Stimulated activated CD4-positive, alpha-beta T cell treated with anti-CD3 and anti-CD28 coated beads, Interleukin-12 subunit alpha, Interleukin-12 subunit beta, amount 100 ng/mL, for 24 hours (primary cell): ENCODE data around the gene NOXA1.
"Not testable (repeated sequence)": the region's sequence is repeated elsewhere in the genome, so short reads cannot be mapped to it uniquely, and the experiment has no call there.

ENCODE experiments used
- DNase-seq, 2 experiments: peaks; one replicate each; pipeline ENCODE4 v3.0.0-alpha.2; 2020; ENCODE audit warnings: low read depth in 2 of 2

NOXA1 gene

DNA sequence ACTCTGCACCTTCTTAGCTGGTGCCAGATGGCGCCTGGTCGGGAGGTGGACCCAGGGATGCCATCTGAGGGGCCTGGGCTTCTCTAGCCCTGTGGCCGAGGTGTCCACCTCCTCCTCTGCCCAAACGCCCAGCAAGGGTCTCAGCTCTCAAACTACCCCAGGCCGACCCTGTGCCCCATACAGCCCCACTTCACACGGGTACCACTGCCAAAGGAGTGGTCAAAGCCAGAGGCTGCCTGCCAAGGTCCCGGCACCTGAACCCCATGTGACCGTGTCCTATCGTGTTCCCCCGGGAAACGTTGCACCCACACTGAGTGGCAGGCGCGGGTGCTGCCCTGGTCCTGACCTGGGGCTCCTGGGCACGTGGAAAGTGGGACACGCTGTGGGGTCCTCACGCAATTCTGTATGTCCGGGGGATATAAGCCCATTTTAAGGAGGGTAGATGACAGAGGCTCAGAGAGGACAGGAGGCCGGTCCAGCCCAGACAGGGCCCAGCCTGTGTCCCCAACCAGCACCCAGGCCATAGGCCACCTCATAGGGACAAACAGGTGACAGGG lies 16.0 kb downstream of the NOXA1 start:
- DNase-seq, result no peak

DNA sequence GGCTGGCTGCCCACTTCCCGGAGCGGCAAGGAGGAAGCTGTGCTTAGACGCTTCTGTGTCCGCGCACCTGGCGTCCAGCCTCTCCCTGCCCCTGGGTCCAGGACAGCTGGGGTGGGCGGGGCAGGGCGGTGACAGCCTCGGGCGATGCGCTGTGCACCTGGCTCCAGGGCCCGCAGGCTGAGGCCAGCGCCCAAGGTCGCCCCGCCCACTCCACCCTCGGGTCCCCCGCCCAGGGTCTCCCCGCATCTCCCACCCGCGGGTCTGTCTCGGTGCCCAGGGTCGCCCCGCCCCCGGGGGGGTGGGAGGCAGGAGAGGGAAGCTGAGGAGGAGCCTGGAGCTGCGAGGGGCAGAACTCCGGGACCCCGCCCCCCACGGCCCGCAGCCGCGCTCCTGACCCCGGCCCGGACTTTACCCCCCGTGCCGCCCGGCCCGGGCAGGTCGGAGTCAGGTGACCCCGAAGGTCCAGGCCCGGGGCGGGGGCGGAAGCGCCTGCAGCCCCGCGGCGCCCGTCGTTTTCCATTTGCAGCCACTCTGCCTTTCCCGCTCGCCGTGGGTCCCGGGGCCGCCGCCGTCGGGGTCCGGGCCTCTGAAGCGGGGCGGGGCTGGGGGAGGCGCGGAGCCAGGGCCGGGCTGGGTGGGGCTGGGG lies 18.2 kb downstream of the NOXA1 start, which contains the start of gene ENTPD8:
TSS of gene ENTPD8 (minus strand) at position 69 of the 646 bp plus-strand sequence. CDS start 3,072 bp downstream, outside the sequence.
- no peak for DNase-seq

DNA sequence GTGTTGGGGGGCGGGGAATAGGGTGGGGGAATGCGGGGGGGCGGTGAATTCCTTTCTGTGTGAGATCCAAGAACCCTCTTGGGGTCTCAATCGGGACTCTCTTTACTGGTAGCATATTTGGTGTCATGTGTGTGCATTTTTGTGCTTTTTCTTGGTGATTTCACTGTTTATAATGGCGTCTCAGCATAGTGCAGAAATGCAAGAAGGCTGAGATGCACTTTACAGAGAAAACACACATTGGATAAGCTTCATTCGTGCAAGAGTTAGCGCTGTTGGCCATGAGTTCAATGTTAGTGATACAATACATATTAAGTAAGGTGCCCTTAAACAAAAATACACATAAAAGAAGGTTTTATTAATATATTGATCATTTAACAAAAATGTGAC lies 18.7 kb downstream of the NOXA1 start:
- DNase-seq, result no peak

DNA sequence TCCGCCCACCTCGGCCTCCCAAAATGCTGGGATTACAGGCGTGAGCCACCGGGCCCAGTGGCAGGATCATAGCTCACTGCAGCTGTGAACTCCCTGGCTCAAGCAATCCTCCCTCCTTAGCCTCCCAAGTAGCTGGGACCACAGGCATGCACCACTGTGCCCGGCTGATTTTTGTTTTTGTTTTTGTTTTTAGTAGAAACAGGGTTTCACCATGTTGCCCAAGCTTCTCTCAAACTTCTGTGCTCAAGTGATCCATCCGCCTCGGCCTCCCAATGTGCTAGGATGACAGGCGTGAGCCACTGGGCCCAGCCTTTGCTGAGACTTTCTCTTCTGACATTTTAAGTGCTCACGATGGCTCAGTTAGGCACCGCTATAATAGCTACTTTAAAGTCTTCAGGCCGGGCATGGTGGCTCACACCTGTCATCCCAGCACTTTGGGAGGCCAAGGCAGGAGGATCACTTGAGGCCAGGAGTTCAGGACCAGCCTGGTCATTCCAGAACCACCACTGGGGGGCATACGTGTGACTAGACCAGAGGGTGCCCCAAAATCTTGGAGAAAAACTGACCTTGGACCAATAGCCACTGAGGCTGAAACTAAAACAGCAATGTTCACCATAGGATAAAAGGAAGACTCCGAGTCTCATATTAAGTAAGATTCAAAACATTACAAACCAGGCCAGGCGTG lies 21.1 kb downstream of the NOXA1 start:
- no peak for DNase-seq

DNA sequence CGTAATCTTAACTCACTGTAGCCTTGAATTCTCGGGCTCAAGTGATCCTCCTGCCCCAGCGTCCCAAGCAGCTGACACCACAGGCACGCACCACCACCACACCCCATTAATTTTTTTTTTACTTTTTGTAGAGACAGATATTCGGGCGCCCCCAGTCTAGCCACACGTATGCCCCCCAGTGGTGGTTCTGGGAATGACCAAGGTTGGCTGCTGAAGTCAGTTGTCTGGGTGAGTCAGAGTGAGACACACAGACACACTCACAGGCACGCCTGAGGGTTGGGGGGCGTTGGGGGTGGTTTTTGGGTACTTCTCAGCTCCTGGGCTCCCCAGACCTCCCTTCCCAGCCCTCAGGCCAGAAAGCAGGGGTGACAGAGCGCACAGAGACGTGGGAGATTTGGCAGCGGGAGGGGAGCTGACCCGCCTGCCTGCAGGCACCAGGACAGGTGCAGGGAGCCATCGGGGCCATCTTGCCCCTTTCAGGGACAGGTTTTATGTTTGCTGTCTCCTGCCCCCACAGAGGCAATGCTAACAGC lies 22.1 kb downstream of the NOXA1 start:
- peak; percentile 66 to 86 for DNase-seq

DNA sequence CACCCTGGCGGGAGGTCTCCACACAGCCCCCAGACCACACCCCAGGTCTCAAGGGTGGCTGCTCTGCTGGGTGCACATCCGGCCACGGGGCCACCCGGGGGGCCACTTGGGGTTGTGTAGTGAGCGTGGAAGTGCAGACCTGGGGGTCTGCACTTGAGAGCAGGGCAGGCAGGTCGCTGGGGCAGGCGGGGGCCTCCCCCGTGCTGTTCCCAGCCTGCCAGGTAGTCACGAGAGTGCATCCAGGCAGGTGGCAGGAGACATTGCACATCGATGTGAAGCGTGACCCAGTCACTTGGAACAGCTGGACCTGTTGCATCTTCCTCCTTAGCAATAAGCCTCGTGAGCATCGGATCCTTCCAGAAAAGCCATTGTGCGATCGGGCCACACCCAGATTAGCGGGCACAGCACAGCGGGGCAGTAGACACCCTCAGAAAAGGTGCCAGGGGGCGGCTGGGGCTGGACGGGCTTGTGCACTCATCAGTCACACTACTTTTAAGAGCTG lies 22.8 kb downstream of the NOXA1 start:
- DNase-seq, result no peak

DNA sequence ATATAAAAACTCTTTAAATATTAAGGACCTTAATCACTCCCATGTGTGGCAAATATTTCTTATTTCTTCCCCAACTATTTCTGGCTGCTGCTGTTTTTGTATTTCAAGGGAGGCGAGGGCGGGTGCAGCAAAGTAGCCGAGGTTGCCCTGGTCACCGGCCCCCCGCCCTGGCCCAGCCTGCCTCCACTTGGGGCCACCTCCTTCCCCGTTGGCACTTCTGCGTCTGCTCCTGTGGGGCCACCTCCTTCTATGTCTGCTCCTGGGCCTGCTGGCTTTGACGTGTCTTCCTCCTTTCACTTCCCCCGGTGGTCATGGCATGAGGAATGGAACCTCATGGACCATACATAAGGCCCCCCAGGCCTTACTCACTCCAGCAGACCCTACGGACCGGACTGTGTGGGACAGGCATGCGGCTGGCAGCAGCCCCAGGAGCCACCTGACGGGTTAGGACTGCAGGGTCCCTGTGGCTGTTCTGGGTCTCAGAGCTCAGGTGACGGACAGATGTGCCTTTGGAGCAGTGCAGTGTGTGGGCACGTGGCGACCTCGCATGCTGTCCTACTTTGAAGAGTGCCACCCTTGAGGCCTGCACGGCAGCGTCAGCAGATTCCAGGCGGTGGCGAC lies 23.8 kb downstream of the NOXA1 start:
- no peak for DNase-seq

DNA sequence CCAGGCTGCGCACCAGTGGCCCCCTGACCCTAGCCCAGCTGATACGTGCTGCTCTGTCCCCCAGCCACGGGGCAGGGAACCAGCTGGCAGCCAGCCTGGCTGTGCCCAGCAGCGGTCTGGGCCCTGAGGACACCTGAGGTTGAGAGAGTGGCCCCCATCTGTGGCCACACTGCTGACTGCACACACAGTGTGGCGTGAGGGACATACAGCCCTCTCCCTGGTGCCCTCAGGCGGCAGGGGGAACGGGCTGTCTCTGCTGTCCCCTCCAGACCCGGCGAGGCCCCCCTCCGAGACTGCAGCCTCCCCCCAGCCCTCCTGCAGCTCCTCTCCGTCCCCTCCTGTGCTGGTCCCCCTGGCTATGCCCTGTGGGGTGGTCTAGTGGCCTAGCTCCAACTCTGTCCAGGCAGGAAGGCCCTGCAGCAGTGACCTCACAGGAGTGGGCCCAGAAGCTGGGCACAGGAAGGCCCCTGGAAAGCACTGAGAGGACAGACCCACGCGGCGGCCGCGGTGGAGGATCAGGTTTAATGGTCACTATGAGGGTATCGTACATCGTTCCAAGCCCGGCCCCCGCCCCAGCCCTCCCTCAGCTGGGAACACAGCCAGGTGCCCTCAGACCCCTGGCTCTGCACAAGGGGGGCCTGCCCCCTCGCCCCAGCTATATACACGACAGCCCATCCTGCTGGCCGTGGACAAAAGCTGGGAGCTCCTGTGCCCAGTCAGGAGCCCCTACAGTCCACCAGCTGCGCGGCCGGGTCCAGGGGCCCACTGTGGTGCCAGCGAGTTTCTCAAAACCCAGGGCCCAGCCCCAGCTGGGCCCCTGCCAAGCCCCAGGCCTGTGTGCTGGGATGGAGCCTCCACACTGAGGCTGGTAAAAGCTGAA lies 24.8 kb downstream of the NOXA1 start:
- no peak for DNase-seq

DNA sequence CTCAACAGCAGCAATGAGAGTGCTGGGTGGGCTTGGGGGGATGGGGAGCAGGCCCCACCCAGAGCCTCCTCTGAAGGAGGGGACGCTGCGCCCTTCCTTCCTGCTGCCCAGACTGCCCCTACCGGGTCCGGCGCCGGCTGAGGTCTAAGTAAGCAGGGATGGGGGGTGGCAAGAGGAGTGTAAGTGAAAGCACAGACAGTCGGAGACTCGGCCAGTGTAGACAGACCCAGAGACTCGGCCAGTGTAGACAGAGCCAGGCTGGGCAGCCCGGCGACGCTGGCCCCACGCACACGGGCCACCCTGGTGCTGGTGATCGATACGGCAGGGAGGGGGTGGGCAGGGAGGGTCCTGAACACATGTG lies 25.4 kb downstream of the NOXA1 start:
- no peak for DNase-seq

DNA sequence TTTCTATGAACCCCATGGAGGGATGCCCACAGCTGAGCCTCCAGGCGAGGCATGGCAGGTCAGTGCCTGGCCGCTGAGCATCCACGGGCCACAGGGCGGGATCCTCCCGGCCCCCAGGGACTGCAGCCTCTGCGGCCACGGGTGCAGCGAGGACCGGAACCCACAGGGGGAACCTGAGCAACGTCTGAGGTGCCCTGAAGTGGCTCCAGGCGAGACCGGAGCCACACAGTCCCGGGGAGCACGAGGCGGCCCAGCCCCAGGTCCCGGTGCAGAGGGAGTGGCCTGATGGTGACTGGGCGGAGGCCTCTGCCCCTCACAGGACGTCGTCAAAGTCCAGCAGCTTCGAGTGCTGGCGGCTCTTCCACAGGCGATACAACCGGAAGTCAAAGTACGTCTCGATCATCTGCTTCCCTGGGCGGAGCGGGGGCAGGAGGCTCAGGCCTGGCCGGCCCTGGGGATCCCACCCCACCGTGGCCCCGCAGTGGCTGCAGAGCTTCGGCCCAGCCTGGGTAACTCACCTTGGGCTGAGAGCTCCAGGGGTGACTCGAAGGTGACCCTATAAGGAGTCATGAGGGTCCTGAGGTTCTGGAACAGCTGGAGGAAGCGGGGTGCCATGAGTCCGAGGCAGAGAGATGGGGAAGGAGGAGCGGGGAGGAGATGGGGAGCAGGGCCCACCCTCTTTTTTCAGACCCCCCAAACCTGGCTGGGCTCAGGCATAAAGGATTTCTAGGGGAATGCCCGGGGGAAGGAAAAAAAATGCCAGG lies 26.1 kb downstream of the NOXA1 start:
- DNase-seq, result no peak

DNA sequence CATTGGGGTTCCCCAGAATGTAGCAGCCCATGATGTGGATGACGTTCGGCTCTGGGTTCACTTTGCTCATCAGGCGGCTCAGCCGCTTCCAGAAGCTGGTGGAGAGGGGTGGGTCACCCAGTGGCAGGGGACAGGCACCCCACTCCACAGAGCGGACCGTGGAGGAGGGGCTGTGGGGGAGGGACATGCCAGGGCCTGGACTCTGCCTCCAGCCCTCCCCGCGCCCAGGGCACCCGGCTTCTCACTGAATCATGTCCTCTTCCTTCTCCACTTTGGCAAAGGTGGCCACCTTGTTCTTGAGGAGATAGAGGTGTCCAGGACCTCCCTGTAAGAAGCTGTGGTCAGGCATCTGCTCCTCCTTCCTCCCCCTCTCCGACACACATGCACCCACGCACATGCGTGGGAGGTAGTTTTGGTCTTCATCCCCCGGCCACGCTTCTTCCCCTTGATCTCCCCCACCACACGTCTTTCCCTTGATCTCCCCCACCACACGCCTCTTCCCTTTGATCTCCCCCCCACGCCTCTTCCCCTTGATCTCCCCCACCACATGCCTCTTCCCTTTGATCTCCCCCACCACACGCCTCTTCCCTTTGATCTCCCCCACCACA lies 26.8 kb downstream of the NOXA1 start:
- DNase-seq, result no peak

DNA sequence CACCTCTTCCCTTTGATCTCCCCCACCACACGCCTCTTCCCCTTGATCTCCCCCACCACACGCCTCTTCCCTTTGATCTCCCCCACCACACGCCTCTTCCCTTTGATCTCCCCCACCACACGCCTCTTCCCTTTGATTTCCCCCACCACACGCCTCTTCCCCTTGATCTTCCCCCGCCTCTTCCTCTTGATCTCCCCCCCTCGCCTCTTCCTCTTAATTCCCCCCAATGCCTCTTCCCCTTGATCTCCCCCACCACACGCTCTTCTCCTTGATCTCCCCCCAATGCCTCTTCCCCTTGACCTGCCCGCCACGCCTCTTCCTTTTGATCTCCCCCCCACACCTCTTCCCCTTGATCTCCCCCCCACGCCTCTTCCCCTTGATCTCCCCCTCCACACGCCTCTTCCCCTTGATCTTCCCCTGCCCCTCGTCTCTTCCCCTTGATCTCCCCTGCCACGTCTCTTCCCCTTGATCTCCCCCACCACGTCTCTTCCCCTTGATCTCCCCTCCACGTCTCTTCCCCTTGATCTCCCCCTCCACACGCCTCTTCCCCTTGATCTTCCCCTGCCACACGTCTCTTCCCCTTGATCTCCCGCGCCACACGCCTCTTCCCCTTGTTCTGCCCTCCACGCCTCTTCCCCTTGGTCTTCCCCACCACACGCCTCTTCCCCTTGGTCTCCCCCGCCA lies 27.5 kb downstream of the NOXA1 start:
- not testable (repeated sequence) for DNase-seq

DNA sequence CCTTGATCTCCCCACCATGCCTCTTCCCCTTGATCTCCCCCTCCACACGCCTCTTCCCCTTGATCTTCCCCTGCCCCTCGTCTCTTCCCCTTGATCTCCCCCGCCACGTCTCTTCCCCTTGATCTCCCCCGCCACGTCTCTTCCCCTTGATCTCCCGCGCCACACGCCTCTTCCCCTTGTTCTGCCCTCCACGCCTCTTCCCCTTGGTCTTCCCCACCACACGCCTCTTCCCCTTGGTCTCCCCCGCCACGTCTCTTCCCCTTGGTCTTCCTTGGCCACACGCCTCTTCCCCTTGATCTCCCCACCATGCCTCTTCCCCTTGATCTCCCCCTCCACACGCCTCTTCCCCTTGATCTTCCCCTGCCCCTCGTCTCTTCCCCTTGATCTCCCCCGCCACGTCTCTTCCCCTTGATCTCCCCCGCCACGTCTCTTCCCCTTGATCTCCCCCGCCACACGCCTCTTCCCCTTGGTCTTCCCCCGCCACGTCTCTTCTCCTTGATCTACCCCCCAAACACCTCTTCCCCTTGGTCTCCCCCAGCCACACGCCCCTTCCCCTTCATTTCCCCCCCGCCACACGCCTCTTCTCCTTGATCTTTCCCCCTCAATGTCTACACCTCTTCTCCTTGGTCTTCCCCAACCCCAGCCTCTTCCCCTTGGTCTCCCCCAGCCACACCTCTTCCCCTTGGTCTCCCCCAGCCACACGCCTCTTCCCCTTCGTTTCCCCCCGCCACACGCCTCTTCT lies 28.2 kb downstream of the NOXA1 start:
- not testable (repeated sequence) for DNase-seq

DNA sequence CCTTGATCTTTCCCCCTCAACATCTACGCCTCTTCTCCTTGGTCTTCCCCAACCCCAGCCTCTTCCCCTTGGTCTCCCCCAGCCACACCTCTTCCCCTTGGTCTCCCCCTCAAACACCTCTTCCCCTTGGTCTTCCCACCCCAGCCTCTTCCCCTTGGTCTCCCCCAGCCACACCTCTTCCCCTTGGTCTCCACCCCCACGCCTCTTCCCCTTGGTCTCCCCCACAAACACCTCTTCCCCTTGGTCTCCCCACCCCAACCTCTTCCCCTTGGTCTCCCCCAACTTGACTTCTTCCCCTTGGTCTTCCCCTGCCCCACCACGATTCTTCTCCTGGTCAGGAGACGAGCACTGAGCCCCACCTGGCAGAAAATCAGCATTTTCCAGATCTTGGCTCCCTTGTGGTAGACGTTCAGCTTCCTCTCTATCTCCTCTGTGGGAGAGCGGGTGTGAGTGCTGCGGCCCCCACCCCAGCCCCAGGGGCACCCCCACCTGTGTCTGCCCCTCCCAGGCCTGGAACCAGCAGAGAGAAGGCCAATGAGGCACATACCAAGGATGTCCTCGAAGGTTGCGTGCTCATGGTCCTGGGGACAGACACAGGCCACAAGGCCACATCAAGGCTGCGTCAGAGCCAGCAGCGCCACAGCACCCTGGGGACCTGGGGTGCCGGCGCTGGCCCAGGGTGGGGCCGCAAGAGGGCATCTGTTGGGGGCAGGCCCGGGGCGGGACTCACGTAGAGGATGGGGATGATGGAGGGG lies 29.0 kb downstream of the NOXA1 start:
- no peak for DNase-seq

DNA sequence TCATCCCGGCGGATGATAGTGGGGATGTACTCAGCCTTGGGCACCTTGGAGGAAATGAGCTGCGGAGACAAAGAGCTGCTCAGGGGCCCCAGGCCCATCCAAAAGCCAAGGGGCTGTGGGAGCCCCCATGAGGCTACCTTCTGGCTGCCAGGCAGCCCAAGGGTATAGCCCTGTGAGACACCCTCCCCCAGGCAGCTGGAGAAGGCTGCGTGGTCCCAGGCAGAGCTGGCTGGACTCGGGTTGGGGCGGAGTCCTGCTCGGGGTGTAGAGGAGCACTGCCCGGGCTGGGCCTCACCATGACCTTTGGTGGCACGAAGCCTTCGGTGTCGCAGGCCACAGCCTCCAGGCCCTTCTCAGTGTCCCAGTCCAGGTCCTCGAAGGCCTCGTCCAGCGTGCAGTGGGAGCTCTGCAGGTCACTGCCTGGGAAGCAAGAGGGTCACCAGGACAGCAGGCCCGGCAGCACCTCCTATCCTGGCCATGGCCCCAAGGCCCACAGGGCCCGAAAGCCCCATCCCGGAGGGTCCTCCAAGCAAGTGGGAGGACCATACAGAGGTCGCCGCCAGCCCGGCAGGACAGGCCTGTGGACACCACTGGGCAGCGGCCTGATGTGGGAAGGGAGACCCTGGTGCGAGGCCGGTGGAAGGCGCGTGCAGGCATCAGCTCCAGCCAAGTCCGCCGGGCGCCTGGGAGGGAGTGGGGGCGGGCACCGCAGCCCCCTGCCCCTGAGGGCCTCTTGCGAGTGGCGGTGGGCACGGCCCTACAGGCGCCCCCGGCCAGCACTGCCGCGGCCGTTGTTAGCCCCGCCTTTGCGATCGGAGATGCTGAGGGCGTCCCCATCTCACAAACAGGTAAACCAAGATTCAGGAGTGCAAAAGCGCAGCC lies 29.8 kb downstream of the NOXA1 start:
- DNase-seq, result no peak

DNA sequence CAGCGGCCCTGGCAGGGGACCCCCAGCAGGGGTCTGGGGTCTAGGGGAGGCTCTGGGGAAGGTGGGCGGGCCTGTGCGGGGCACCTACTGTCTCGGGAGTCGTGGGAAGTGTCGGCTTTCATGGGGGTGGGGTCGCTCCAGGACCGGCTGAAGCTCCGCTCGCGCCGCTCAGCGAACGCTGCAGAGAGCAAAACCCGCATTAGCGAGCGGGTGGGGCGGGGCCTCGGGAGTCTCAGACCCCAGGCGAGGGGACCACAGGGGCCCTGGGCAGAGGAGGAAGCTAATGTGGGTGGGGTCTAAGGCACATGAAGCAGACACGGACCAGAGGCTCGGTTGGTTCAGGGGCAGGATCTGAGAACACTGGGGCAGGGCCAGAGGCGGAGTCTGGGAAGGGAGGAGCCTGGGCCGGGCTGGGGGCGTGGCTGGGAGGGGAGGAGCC lies 30.5 kb downstream of the NOXA1 start:
- DNase-seq, result peak; percentile 46 to 50

DNA sequence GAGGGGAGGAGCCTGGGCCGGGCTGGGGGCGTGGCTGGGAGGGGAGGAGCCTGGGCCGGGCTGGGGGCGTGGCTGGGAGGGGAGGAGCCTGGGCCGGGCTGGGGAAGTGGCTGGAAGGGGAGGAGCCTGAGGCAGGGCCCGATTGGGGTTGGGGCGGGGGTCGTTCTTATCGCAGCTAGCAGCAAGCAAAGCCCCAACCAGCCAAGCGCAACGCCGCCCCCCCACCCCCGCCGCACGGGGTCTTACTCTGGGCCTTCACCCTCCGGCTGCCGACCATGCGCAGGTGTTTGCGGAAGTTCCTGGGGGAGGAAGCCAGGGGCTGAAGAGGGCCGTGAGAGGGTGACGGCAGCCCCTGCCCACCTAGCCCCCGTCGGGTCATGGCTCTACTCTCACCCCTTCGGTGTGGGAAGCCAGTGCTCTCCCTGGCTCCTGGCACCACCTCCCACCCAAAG lies 31.0 kb downstream of the NOXA1 start:
- DNase-seq, result no peak
